Sigmoid colon (tissue), 7 donors: ENCODE results near the gene MAP3K20. TPM values are rescaled to one million over a fixed set of nuclear protein-coding genes. Genes with fewer than 3 reads are reported as not detected.
"Not testable (repeated sequence)": the region's sequence is repeated elsewhere in the genome, so short reads cannot be mapped to it uniquely, and the experiment has no call there.

ENCODE experiments used
- DNase-seq: peaks from one replicate; pipeline ENCODE4 v3.0.0-alpha.2; 2019
- H3K27ac ChIP-seq, 4 donors: fragments of 200-600 bp; sonication (generic); one replicate each; pipeline ENCODE4 v1.5.1; 2016 to 2019; ENCODE audit warnings: mild to moderate bottlenecking in 1 of 4
- H3K27me3 ChIP-seq, 3 donors: fragments of 200-600 bp; sonication (generic); one replicate each; pipeline ENCODE4 v1.5.1; 2019; ENCODE audit warnings: mild to moderate bottlenecking in 1 of 3
- H3K36me3 ChIP-seq, 4 donors: fragments of 200-600 bp; sonication (generic); one replicate each; pipeline ENCODE4 v1.5.1; 2016 to 2019
- H3K4me1 ChIP-seq, 4 donors: fragments of 200-600 bp; sonication (generic); one replicate each; pipeline ENCODE4 v1.5.1; 2017 to 2019
- H3K4me3 ChIP-seq, 4 donors: fragments of 200-600 bp; sonication (generic); one replicate each; pipeline ENCODE4 v1.5.1; 2017 to 2019; ENCODE audit warnings: mild to moderate bottlenecking in 2 of 4, moderate library complexity in 1 of 4
- H3K9me3 ChIP-seq, 4 donors: fragments of 200-600 bp in 3 of 4; sonication (generic) in 3 of 4; one replicate each; pipeline versions ENCODE4 v1.5.1 to v1.6.1; 2013 to 2019
- EP300 ChIP-seq, 4 donors: sonication (generic); formaldehyde crosslinking; IDR thresholded peaks; one replicate each; pipeline ENCODE4 v1.6.1; 2017; ENCODE audit warnings: antibody characterized with exemption in 4 of 4
- POLR2A ChIP-seq, 2 donors: fragments of 450-650 bp; IDR thresholded peaks; one replicate each; pipeline ENCODE4 v1.6.1; 2016; ENCODE audit warnings: antibody characterized with exemption in 2 of 2, mild to moderate bottlenecking in 2 of 2, moderate library complexity in 2 of 2
- POLR2AphosphoS5 ChIP-seq, 4 donors: sonication (generic); formaldehyde crosslinking; IDR thresholded peaks; one replicate each; pipeline ENCODE4 v1.6.1; 2017; ENCODE audit warnings: antibody characterized with exemption in 4 of 4
- WGBS, 2 donors: extraction: QIAGEN DNeasy Blood & Tissue Kit; methylation state at CpG; one replicate each; pipeline ENCODE4 v1.1.7; 2013; 5-methylcytosine and 5-hydroxymethylcytosine counted together
- intact Hi-C: fragments of 100-400 bp; cut with DNase I; formaldehyde crosslinking; loops from one replicate; pipeline ENCODE4 v1.15.1; 2023
- polyA plus RNA-seq, 3 donors: library from polyadenylated mRNA; stranded (reverse); fragments of 200-250 nt; gene quantifications; one replicate each; pipeline ENCODE4 v1.2.3, GENCODE V29; 2013
- total RNA-seq, 4 donors: library from RNA; depleted of rRNA; stranded (reverse); fragments of >200 nt; gene quantifications; one replicate each; pipeline ENCODE4 v1.1.0, GENCODE V29; 2016
- TF ChIP-seq, protein P1 (sequence below), 4 experiments: fragments of 450-650 bp in 3 of 4; fragments of 200-600 bp in 1 of 4; IDR thresholded peaks; one replicate each; pipeline ENCODE4 v1.5.1; 2016 to 2019; ENCODE audit warnings: antibody characterized with exemption in 4 of 4, mild to moderate bottlenecking in 3 of 4, moderate library complexity in 2 of 4
- donor health status: healthy with polysubstance abuse.
- donor health status: Bipolar disorder and iron deficiency.
- donor health status: healthy.

MAP3K20 gene
- total and polyA plus RNA-seq, 7 donors, result 6.2 to 255 (median 189) TPM

- TF ChIP-seq POLR2A (IDR thresholded peaks at IDR 0.05), result no peak
- no peak for TF ChIP-seq POLR2AphosphoS5 (IDR thresholded peaks at IDR 0.05)
- TF ChIP-seq, protein P1, sequence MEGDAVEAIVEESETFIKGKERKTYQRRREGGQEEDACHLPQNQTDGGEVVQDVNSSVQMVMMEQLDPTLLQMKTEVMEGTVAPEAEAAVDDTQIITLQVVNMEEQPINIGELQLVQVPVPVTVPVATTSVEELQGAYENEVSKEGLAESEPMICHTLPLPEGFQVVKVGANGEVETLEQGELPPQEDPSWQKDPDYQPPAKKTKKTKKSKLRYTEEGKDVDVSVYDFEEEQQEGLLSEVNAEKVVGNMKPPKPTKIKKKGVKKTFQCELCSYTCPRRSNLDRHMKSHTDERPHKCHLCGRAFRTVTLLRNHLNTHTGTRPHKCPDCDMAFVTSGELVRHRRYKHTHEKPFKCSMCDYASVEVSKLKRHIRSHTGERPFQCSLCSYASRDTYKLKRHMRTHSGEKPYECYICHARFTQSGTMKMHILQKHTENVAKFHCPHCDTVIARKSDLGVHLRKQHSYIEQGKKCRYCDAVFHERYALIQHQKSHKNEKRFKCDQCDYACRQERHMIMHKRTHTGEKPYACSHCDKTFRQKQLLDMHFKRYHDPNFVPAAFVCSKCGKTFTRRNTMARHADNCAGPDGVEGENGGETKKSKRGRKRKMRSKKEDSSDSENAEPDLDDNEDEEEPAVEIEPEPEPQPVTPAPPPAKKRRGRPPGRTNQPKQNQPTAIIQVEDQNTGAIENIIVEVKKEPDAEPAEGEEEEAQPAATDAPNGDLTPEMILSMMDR (IDR thresholded peaks at IDR 0.05), result no peak
- no peak for TF ChIP-seq EP300 (IDR thresholded peaks at IDR 0.05)
- peaks cover 0 to 54% (median 46%) of the 10 kb centered on the region in 4 donors for H3K4me1 ChIP-seq
- 60 to 83% methylated on average over 1 of the region's 1 CpG for WGBS, 2 donors
- no peak overlapping the region for H3K4me3 ChIP-seq
- no peaks in the 10 kb centered on the region for H3K36me3 ChIP-seq
- no peaks in the 10 kb centered on the region for H3K9me3 ChIP-seq
- H3K27me3 ChIP-seq, result no peaks in the 10 kb centered on the region
- no peak overlapping the region for H3K27ac ChIP-seq
- DNase-seq, result no peak
- intact Hi-C loops, result no loop called here
These were observed 51.2 kb downstream of the MAP3K20 start for GRCh38 chr2:173126819-173127218.

DNA sequence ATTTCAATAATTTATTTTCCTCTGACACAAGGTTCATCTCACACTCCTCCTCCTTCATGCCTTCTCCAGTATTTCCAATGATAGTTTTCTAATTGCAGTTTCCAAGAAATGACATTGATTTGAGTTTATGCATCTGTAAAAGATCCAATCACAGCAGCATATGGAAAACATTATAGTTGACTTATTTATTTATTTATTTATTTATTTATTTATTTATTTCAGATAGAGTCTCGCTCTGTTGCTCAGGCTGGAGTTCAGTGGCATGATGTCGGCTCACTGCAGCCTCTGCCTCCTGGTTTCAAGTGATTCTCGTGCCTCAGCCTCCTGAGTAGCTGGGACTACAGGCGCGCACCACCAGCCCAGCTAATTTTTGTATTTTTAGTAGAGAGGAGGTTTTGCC is 52.5 kb downstream of the MAP3K20 start:
- DNase-seq, H3K27ac ChIP-seq, H3K27me3 ChIP-seq, H3K36me3 ChIP-seq, intact Hi-C loops, H3K9me3 ChIP-seq, H3K4me3 ChIP-seq: not testable (repeated sequence)
- WGBS, 2 donors, result 96 to 99% methylated on average over 5 of the region's 5 CpGs
- peaks cover 0 to 57% (median 48%) of the 10 kb centered on the region in 4 donors for H3K4me1 ChIP-seq

- no peak for DNase-seq
- WGBS, 2 donors, result 57 to 68% methylated on average over 6 of the region's 6 CpGs
- Histone ChIP-seq H3K36me3 (no peaks in the 10 kb centered on the region), H3K27me3 (no peaks in the 10 kb centered on the region), H3K4me1 (peaks cover 0 to 47% (median 28%) of the 10 kb centered on the region in 4 donors), H3K4me3 (no peak overlapping the region), H3K27ac (peak overlapping the region in 1 of 4 donors; percentile 15), H3K9me3 (no peaks in the 10 kb centered on the region)
- intact Hi-C loops, result no loop called here
- TF ChIP-seq POLR2AphosphoS5 (IDR thresholded peaks at IDR 0.05), result no peak
- no peak for TF ChIP-seq POLR2A (IDR thresholded peaks at IDR 0.05)
- TF ChIP-seq, protein P1 (IDR thresholded peaks at IDR 0.05), result no peak
- no peak for TF ChIP-seq EP300 (IDR thresholded peaks at IDR 0.05)
These were observed 55.1 kb downstream of the MAP3K20 start for GRCh38 chr2:173130496-173131465.

- Histone ChIP-seq H3K4me1 (peaks cover 0 to 59% (median 33%) of the 10 kb centered on the region in 4 donors), H3K27me3 (no peaks in the 10 kb centered on the region), H3K9me3 (no peaks in the 10 kb centered on the region), H3K4me3 (no peak overlapping the region), H3K36me3 (no peaks in the 10 kb centered on the region), H3K27ac (no peak overlapping the region)
- DNase-seq, result no peak
- 86 to 95% methylated on average over 1 of the region's 1 CpG for WGBS, 2 donors
- TF ChIP-seq POLR2AphosphoS5 (IDR thresholded peaks at IDR 0.05) (no peak), POLR2A (IDR thresholded peaks at IDR 0.05) (no peak), EP300 (IDR thresholded peaks at IDR 0.05) (no peak)
- TF ChIP-seq, protein P1 (IDR thresholded peaks at IDR 0.05), result no peak
- intact Hi-C loops, result no loop called here
These were observed 56.9 kb downstream of the MAP3K20 start for GRCh38 chr2:173132531-173132930.

GRCh38 chr2:173134703-173135102 is 59.1 kb downstream of the MAP3K20 start:
- TF ChIP-seq EP300 (IDR thresholded peaks at IDR 0.05), result no peak
- TF ChIP-seq, protein P1 (IDR thresholded peaks at IDR 0.05), result no peak
- TF ChIP-seq POLR2A (IDR thresholded peaks at IDR 0.05), result no peak
- TF ChIP-seq POLR2AphosphoS5 (IDR thresholded peaks at IDR 0.05), result no peak
- no peak for DNase-seq
- 66 to 83% methylated on average over 4 of the region's 4 CpGs for WGBS, 2 donors

More at GRCh38 chr2:173134703-173135102, 59.1 kb downstream of the MAP3K20 start:
- H3K4me3 ChIP-seq, result no peak overlapping the region
- no peak overlapping the region for H3K27ac ChIP-seq
- H3K27me3 ChIP-seq, result no peaks in the 10 kb centered on the region
- peaks cover 0 to 70% (median 45%) of the 10 kb centered on the region in 4 donors for H3K4me1 ChIP-seq
- no peaks in the 10 kb centered on the region for H3K36me3 ChIP-seq
- intact Hi-C loops, result no loop called here
- H3K9me3 ChIP-seq, result no peaks in the 10 kb centered on the region
